Activated CD4-positive, alpha-beta T cell treated with anti-CD3 and anti-CD28 coated beads for 24 hours (primary cell): ENCODE data around the gene JADE1.
A peak's percentile ranks its signal among the peaks of the same experiment; 100 is the strongest.

Experiments
- DNase-seq, 2 donors: peaks; one replicate each; pipeline ENCODE4 v3.0.0-alpha.2; 2020; ENCODE audit warnings: low read depth in 2 of 2

The JADE1 gene

DNA sequence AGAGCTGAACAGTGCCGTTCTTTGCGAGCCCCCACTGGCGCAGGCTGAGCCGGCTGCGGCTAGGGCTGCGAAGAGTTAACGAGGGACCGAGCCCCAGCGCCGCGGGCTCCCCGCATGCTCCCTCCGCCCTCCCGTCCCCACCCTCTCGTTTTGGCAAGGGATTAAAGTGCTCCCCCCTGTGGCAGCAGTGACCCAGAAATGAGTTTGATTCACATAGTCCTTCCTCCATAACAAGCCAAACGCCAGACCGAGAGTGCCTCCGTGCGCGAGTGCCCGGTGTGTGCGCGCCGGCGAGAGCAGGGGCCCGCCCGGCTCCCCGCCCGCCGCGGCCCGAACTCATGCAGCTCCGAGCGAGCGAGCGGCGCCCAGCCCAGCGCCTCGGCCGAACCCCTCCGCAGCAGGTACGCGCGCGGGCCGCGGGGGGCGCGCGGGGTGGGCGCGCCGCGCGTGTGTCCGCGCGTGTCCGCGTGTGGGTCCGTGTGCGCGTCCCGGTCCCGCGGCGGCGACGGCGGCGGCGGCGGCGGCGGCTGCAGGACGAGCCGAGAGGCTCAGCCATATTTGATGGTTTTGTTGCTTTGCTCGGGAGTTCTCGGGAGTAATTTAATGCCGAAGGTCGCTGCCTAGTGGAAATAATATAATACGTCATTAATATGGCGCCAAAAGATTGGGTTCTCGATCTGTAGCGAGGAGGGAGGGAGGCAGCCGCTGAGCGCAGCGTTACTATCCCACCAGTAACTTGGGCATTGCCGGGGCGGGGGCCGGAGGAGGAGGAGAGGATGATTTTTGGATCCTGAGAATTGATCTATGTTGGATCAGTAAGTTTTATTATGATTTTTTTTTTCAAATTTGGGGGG is at the start of gene JADE1:
TSS of gene JADE1 (plus strand) at position 224 of the 854 bp plus-strand sequence. CDS start 22,059 bp downstream, outside the sequence.
- peak; percentile 84 to 86 for DNase-seq

- no peak for DNase-seq
These were observed 42.7 kb upstream of the JADE1 start for GRCh38 chr4:128766781-128767180.

DNA sequence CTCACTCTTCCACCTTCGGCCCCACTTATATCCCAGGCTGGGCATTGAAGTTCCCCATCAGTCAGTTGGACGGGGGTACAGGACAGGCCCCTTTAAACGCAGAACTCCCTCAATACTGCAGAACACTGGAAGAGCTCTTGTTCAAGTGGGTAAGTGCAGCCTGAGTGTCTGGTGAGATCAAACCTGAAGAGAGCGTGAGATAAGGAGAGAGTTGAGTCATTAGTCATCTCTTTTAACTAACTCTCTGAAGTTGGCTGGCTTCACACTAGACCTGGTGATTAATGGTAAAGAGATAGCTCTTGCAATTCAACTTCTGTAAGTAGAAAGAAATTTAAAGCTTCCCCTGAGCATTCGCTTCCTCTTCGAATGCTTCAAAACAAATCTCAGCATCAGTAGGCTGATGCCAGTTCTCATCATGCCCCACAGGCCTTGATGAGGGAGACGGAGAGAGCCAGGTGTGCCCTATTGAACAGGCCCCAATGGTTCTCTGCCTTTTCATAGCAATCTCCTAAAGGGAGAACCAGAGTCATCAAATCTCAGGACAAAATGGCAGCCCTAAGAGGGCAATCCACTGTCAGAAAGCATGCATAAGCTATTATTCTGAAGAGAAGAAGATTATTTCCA is 41.0 kb upstream of the JADE1 start:
- no peak for DNase-seq

GRCh38 chr4:128769011-128769410 is 40.5 kb upstream of the JADE1 start:
- no peak for DNase-seq

GRCh38 chr4:128770807-128771206 is 38.7 kb upstream of the JADE1 start:
- DNase-seq, result no peak

- no peak for DNase-seq
These were observed 34.0 kb upstream of the JADE1 start for GRCh38 chr4:128775477-128775876.

- DNase-seq, result no peak
These were observed 33.6 kb upstream of the JADE1 start for GRCh38 chr4:128775916-128776315.

GRCh38 chr4:128776794-128777216 is 32.7 kb upstream of the JADE1 start:
- DNase-seq, result no peak

GRCh38 chr4:128780688-128781087 is 28.8 kb upstream of the JADE1 start:
- DNase-seq, result no peak

GRCh38 chr4:128782076-128782715 is 27.3 kb upstream of the JADE1 start:
- peak in 1 of 2 donors; percentile 16 for DNase-seq

DNA sequence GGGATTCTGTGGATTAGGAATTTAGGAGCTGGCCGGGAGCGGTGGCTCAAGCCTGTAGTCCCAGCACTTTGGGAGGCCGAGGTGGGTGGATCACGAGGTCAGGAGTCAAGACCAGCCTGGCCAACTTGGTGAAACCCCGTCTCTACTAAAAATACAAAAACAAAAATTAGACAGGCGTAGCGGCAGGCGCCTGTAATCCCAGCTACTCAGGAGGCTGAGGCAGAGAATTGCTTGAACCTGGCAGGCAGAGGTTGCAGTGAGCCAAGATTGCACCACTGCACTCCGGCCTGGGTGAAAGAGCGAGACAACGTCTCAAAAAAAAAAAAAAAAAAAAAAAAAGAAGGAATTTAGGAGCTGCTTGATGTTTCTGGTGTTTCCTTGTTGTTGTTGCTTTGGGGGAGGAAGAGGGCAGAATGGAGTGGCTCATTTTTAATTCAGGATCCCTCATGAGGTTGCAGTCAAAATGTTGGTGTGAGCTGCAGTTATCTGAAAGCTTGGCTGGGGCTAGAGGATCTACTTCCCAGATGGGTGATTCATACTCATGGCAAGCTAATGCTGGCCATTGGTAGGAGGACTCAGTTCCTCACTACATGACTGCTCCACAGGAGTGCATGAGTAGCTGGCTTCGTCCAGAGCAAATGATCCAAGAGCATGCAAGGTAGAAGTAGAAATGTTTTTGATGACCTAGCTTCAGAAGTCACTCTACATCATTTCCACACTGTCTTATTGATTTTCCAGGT is 26.5 kb upstream of the JADE1 start:
- no peak for DNase-seq

- DNase-seq, result no peak
These were observed 21.8 kb upstream of the JADE1 start for GRCh38 chr4:128787509-128788311.

- DNase-seq, result no peak
These were observed 15.4 kb upstream of the JADE1 start for GRCh38 chr4:128793859-128794672.

GRCh38 chr4:128796934-128797333 is 12.6 kb upstream of the JADE1 start:
- no peak for DNase-seq

- no peak for DNase-seq
These were observed 9.2 kb upstream of the JADE1 start for GRCh38 chr4:128800284-128800683.

- DNase-seq, result no peak
These were observed 8.7 kb upstream of the JADE1 start for GRCh38 chr4:128800701-128801284.

GRCh38 chr4:128802680-128803628 is 6.5 kb upstream of the JADE1 start:
- DNase-seq, result no peak

DNA sequence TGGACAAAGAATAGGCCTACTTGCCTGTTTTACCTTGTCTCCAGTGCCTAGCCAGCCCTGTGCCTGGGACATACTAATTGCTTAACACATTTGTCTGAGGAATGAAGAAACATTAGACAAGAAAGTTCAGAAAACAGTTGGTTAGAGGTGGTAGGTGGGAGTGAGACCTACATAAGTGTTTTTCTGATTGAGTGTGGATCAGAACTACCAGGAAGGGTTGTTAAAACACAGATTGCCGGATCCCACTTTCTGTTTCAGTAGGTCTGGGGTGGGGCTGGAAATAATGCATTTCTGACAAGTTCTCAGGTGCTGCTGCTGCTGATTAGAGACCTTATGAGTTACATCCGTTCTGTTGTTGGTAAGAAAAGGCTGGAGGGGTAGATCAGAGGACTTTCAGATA is 5.7 kb upstream of the JADE1 start:
- no peak for DNase-seq
